HFFc6 (cell line): ENCODE measurements around the gene ISY1. TPM values are rescaled to one million over a fixed set of nuclear protein-coding genes. Genes with fewer than 3 reads are reported as not detected.
"Not testable (repeated sequence)": the region's sequence is repeated elsewhere in the genome, so short reads cannot be mapped to it uniquely, and the experiment has no call there.

Experiments
- DNase-seq: peaks from one replicate; pipeline ENCODE4 v3.0.0-alpha.2; 2018
- H3K27ac Mint-ChIP-seq: 2 replicates; pipeline ENCODE4 v1.8.0; 2020; ENCODE audit warnings: mild to moderate bottlenecking, mixed read lengths
- H3K27me3 Mint-ChIP-seq: 2 replicates; pipeline ENCODE4 v1.8.0; 2021; ENCODE audit warnings: mild to moderate bottlenecking, moderate library complexity, mixed read lengths; ENCODE audit not compliant: insufficient read depth
- H3K36me3 Mint-ChIP-seq: 2 replicates; pipeline ENCODE4 v1.8.0; 2021; ENCODE audit warnings: low read depth, mixed read lengths
- H3K4me1 Mint-ChIP-seq: 2 replicates; pipeline ENCODE4 v1.8.0; 2020; ENCODE audit warnings: low read depth, mixed read lengths
- H3K4me3 Mint-ChIP-seq: 2 replicates; pipeline ENCODE4 v1.8.0; 2020; ENCODE audit warnings: mild to moderate bottlenecking, moderate library complexity, mixed read lengths
- H3K9me3 Mint-ChIP-seq: 2 replicates; pipeline ENCODE4 v1.8.0; 2020; ENCODE audit warnings: mild to moderate bottlenecking, mixed read lengths
- total RNA-seq, 6 experiments: library from RNA; stranded (reverse); fragmentation: NEBNext Ultra II Directional; extraction: Animal tissue kit (Norgen Biotek cat#: 25700); gene quantifications; 2 replicates in 1 of 6; 3 replicates in 5 of 6; pipeline ENCODE4 v1.2.3, GENCODE V29; 2021
- TF ChIP-seq, protein P1 (sequence below): fragments of 200-600 bp; sonication (generic); IDR thresholded peaks from 2 replicates; pipeline ENCODE4 v1.5.0; 2021; ENCODE audit warnings: antibody characterized with exemption, mild to moderate bottlenecking

The ISY1 gene
- total RNA-seq, 6 experiments from 2014 or later, result 34.6 to 50.6 (median 42.2) TPM

DNA sequence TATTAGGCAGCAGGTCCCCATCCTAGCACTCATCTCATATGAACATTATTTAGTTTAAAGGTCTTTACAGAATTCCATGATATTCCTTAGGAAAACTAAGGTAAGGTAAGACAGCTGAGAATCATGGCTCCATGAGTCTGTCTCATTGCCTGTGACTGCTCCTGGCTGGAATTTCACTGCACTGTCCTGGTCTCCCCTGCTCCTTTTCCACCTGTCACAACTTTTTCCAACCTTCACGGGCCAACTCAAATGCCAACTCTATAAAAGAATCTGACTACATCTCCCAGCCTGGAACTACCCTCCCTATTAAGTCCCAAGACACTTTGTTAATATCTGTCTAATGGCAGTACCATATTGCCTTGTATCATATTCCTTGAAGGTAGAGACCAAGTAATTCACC is 15.2 kb upstream of the ISY1 start:
- no peak overlapping the region for H3K4me3 Mint-ChIP-seq
- peaks cover 64% of the 10 kb centered on the region for H3K4me1 Mint-ChIP-seq
- DNase-seq, result no peak
- H3K27ac Mint-ChIP-seq, result peak overlapping the region; percentile 5; the same call in 1 of the 2 replicates
- H3K36me3 Mint-ChIP-seq, result peaks cover 17% of the 10 kb centered on the region
- H3K9me3 Mint-ChIP-seq, result no peaks in the 10 kb centered on the region
- H3K27me3 Mint-ChIP-seq, result no peaks in the 10 kb centered on the region
- TF ChIP-seq, protein P1, sequence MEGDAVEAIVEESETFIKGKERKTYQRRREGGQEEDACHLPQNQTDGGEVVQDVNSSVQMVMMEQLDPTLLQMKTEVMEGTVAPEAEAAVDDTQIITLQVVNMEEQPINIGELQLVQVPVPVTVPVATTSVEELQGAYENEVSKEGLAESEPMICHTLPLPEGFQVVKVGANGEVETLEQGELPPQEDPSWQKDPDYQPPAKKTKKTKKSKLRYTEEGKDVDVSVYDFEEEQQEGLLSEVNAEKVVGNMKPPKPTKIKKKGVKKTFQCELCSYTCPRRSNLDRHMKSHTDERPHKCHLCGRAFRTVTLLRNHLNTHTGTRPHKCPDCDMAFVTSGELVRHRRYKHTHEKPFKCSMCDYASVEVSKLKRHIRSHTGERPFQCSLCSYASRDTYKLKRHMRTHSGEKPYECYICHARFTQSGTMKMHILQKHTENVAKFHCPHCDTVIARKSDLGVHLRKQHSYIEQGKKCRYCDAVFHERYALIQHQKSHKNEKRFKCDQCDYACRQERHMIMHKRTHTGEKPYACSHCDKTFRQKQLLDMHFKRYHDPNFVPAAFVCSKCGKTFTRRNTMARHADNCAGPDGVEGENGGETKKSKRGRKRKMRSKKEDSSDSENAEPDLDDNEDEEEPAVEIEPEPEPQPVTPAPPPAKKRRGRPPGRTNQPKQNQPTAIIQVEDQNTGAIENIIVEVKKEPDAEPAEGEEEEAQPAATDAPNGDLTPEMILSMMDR, result no peak

DNA sequence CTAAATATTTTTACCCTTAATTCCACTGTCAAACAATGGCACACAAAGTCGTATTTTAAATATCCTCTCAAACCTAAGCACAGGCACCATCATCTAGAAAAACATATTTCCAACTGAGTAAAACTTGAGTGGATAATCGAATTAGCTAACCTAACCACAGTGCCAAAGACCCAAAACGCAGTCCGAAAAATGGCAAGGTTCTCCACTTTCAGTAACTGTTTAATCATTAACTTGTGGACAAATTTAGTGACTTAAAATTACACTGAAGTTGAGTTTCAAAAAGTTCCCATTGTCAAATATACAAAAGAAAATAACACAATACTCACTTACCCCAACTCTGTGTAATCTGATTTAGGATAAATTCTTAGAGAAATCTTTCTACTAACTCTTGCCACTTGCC is 12.9 kb upstream of the ISY1 start:
- TF ChIP-seq, protein P1, result no peak
- peaks cover 29% of the 10 kb centered on the region for H3K36me3 Mint-ChIP-seq
- no peaks in the 10 kb centered on the region for H3K27me3 Mint-ChIP-seq
- H3K4me3 Mint-ChIP-seq, result no peak overlapping the region
- peaks cover 44% of the 10 kb centered on the region for H3K4me1 Mint-ChIP-seq
- H3K9me3 Mint-ChIP-seq, result no peaks in the 10 kb centered on the region
- no peak for DNase-seq
- H3K27ac Mint-ChIP-seq, result no peak overlapping the region

DNA sequence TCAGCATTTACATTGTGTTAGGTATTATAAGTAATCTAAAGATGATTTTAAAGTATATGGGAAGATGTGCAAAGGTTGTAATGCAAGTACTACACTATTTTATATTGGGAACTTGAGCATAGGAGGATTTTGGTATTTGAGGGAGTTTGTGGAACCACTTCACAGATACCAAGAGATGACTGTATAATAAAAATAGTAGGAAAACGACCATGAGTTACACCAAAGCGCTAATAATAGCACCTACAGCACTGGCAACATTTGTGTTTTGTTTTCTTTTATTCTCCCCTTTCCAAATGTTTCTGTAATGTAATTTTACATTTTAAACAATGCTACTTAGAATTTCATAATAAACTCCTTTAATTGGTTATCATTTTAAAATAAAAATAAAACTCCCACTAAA is 12.3 kb upstream of the ISY1 start:
- no peak overlapping the region for H3K27ac Mint-ChIP-seq
- H3K4me3 Mint-ChIP-seq, result no peak overlapping the region
- peaks cover 41% of the 10 kb centered on the region for H3K4me1 Mint-ChIP-seq
- H3K9me3 Mint-ChIP-seq, result no peaks in the 10 kb centered on the region
- DNase-seq, result no peak
- peaks cover 29% of the 10 kb centered on the region for H3K36me3 Mint-ChIP-seq
- TF ChIP-seq, protein P1, result no peak
- H3K27me3 Mint-ChIP-seq, result no peaks in the 10 kb centered on the region

DNA sequence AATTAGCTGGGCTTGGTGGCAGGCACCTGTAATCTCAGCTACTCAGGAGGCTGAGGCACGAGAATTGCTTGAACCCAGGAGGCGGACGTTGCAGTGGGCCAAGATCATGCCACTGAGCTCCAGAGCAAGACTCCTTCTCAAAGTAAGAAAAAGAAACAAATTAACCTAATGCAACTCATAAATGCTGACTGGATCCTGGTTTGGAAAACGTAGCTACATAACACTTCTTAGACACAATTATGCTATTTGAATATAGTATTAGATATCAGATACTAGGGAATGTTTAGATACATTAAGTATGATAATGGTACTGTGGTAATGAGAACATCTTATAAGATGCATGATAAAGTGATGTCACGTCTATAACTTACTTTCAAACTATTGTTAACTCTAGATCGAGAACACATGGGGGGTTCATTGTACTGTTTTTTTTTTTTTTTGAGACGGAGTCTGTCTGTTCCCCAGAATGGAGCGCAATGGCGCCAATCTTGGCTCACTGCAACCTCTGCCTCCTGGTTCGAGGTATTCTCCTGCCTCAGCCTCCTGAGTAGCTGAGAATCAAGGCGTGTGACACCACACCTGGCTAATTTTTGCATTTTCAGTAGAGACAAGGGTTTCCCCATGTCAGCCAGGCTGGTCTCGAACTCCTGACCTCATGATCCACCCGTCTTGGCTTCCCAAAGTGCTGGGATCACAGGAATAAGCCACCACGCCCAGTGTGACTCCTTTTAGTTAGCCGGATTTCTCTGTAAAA is 5.9 kb upstream of the ISY1 start:
- DNase-seq, result no peak
- TF ChIP-seq, protein P1, result no peak
- Mint-ChIP-seq H3K4me1 (peaks cover 18% of the 10 kb centered on the region), H3K27ac (0 out of 2 replicates have a peak overlapping the region, but pooled peaks have one; percentile 3), H3K4me3 (no peak overlapping the region), H3K9me3 (no peaks in the 10 kb centered on the region), H3K27me3 (no peaks in the 10 kb centered on the region; the same call in 1 of the 2 replicates), H3K36me3 (peaks cover 32% of the 10 kb centered on the region)

DNA sequence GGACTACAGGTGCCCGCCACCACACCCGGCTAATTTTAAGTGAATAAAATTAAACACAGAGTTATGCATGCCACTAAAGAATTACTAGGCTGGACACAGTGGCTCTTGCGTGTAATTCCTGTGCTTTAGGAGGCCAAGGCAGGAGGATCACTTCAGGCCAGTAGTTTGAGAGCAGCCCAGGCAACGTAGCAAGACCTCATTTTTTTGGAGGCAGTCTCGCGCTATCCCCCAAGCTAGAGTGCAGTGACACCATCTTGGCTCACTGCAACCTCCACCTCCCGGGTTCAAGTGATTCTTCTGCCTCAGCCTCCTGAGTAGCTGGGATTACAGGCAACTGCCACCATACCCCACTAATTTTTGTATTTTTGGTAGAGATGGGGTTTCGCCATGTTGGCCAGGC is 4.7 kb upstream of the ISY1 start:
- Mint-ChIP-seq H3K36me3 (peaks cover 22% of the 10 kb centered on the region), H3K4me1 (peaks cover 19% of the 10 kb centered on the region)
- not testable (repeated sequence) for DNase-seq, H3K27ac Mint-ChIP-seq, H3K9me3 Mint-ChIP-seq, H3K4me3 Mint-ChIP-seq, H3K27me3 Mint-ChIP-seq

DNA sequence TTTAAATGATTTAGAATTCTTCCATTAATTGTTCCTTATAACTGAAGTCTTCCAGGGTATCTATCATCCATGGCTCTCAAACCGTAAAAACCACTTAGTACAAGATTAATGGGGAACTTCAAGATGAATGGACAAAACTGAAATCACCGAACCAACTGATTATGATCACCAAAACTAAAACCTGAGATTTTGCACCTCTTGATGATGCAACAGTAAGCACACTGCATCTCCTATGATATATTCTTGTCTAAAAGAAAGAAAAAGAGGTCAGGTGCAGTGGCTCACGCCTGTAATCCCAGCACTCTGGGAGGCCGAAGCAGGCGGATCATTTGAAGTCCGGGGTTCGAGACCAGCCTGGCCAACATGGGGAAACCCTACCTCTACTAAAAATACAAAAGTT is 3.6 kb upstream of the ISY1 start:
- Mint-ChIP-seq H3K27me3 (peaks cover 6% of the 10 kb centered on the region), H3K4me1 (peaks cover 27% of the 10 kb centered on the region)

More for the DNA sequence above, 3.6 kb upstream of the ISY1 start:
- TF ChIP-seq, protein P1, result no peak
- Mint-ChIP-seq H3K36me3 (peaks cover 12% of the 10 kb centered on the region), H3K4me3 (no peak overlapping the region), H3K27ac (no peak overlapping the region; the same call in 1 of the 2 replicates), H3K9me3 (no peaks in the 10 kb centered on the region)
- no peak for DNase-seq
